ENCODE results near the gene SHISA2. TPM values are rescaled to one million over a fixed set of nuclear protein-coding genes. Genes with fewer than 3 reads are reported as not detected.
A peak's percentile ranks its signal among the peaks of the same experiment; 100 is the strongest.

SHISA2 gene
- total RNA-seq, 1 donor from 2014 or later, result 0.16 TPM

DNA sequence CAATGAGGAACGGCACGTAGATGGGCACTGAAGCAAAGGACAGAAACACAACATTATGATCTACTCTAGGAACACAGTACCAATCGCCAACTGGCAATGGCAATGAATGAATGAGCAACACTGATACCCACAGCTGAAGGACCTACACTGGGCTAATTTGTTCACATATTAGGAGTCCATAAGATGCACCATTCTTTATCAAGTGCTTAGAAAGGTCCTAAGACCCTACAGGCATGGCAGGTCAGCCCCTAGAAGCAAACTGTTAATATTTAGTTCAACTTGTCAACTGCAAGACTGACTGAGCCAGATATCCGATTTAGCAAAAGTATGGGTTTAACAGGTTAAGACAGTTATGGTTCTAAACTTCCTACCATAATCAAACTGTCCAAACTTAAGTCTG, 4.8 kb downstream of the SHISA2 start:
- ATAC-seq, result no peak

DNA sequence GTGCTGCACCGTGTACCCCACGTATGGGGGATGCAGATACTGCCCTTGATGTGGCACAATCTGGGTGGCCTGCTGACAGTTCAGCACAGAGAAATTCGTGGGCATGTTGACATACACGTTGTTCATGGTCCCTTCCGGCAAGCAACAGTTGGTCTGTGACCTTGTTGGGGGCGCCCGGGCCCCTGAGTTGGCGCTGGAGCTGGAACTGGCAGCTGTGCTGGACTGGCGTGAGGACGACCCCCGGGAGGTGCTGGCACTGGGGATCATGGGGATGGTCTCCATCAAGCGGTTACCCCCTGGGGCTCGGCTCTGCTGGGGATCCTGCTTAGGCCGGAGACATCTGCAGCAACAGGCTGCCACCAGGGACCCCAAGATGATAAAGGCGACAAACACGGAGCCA, 5.2 kb downstream of the SHISA2 start:
- no peak for ATAC-seq

DNA sequence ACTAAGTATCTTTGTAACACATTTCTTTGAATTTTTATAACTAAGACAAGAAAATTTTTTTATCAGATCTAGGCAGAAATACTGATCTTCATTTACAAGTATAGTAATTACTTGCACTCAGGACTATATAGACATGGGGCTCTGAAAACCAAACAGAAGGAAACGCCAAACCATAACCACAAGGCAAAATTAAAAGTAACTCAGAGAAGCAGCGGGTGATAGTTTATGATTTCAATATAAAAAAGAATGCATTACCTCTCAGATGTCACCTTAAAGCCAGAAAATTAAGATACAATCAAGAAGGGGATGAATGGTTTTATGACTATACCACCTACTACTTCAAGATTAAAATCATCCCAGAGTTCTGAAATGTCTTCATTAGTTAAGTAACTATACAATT, 6.7 kb downstream of the SHISA2 start:
- no peak for ATAC-seq

DNA sequence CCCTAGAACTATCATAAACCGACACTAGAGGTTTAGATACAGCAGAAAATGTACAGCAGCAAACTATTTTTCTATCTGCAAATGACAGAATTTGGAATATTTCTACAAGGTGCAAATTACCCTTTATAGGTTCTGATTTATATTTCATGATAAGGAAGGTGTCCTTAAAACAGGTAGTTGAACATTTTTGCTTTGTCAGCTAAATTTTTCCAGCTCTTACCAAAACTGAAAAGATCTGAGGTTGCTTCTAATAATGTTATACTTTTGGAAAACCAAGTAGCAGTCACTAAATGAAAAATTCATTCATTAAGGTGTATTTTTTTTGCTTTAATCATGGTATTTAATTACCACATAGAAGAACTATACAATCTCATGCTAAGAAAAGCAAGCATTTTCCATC, 9.0 kb downstream of the SHISA2 start:
- ATAC-seq, result no peak

DNA sequence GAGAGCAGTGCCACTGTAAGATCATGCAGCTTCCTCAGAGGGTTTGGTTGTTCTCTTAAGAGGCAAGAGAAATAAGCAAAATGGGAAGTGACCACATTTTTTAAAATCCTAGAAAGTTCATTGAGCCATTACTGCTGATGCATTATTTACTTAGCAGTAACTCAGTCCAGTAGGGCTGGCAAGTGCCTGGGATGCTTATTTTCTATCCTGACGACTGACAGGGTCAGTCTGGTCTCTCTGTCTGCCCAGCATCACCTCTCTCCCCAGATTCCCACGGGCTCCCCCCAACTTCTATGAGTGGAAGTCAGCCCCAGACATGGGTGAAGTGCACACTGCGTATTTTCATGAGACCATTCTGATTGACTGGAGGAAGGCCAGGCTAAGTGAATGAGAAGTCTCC, 10.4 kb downstream of the SHISA2 start:
- no peak for ATAC-seq

DNA sequence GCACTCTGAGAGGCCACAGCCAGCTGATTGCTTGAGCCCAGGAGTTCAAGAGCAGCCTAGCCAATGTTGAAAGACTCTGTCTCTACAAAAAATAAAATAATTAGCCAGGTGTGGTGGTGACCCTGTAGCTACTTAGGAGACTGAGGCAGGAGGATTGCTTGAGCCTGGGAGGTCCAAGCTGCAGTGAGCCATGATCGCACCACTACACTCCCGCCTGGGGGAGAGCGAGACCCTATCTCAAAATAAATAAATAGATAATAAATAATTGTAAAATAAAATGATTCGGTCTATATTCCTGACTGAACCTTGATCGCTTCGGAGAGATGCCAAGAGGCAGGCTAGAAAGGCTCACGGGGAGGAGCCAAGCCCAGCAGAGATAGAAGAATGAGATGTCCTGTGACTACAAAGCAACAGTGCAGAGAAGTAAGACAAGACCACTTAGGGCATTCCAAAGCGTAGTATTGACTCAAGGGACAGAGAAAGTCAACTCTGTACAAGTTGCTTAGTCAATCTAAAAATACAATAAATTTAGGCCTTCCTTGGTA, 12.8 kb downstream of the SHISA2 start:
- no peak for ATAC-seq

DNA sequence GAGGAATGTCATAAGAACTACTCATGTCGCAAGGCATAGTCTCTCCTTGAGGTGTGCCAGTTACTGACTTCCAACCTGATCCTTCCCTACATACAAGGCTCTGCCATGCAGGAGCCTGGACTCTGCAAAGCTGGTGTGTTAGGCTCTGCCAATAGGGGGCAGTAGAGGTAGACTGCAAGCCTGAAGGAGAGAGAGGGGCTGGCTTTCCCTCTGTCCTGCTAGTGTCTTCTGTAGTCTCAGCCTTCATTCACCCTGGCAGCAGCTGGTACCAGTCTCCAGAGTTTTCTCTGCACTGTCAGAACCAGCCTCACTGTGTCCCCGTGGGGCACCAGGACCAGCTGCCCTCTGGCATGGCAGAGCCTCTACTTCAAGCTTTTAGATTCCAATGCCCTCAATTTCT, 14.5 kb downstream of the SHISA2 start:
- ATAC-seq, result peak; percentile 33

DNA sequence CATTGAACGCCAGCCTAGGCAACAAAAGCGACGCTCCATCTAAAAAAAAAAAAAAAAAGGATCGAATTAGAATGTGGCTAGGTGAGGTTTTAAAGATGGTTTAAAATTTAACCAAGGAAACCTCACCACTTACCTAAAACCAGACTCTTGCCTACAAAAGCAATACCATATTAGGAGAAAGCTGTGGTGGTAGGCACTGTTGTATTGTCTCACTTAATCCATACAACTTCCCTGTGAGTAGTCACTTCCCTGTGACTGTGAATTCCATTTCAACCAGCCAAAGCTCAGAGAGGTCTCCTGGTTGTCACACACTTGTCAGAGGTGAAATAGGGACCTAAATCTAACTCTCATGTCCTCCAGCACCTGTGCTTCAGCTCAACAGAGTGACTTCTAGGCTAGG, 15.4 kb downstream of the SHISA2 start:
- ATAC-seq, result no peak

DNA sequence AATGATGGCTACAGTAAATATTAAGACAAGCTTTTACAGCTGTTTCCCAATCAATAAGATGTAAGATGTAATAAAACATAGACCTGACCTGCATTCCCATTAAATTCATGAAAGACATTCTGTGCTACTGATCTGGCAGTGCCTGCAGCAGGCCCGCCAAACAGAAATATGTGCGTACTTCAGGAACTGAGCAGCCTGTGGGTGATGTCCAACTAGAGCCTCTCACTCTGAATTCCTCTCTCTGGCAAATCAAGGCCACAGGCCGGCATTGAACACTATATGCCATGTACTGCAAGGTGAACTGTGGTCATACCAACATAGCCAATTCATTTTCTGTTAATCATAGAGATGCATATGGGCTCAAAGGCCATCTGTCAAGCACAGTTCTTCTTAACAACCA, 17.8 kb downstream of the SHISA2 start:
- ATAC-seq, result no peak

DNA sequence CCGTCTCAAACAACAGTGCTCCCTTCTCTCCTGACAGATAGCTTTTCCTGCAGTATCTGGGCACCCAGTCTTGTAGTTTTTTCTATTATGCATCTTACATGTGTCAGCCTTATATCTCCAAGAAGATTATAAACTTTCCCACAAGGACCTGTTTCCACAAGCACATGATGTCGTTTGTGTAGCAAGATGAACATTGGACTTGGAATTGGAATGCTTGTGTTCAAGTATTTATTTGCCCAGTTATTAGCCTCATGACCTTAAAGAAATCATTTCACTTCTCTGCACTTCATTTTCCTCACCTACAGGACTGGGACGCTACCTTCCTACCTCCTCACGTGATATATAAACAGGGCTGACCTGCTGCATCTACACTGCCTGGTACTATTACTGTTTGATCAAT, 21.5 kb downstream of the SHISA2 start:
- no peak for ATAC-seq

DNA sequence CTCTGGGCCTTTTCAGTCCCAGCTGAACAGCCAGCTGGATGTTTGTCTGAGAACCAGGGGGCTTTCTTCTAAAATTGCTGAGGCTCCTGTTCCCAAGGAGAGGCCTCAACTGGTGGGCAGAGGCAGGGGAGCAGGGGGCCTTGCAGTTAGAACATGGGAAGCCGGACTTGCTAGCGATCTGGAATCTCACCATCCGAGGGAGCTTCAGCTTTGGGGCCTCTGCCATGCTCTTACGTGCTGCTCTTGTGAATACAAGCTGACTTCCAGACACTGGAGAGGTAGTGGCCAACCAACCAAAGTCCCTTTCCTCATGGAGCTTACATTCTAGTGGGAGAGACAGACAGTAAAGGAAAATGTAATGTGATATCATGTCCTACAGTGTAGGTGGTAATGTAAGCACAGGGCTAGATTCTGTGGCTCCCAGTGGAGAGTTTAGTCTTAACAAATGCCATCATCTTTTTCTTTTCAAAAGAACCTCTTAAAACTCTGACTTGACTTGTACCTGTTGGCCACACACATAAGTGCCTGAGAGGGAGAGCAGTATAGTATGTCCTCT, 22.2 kb downstream of the SHISA2 start:
- no peak for ATAC-seq

DNA sequence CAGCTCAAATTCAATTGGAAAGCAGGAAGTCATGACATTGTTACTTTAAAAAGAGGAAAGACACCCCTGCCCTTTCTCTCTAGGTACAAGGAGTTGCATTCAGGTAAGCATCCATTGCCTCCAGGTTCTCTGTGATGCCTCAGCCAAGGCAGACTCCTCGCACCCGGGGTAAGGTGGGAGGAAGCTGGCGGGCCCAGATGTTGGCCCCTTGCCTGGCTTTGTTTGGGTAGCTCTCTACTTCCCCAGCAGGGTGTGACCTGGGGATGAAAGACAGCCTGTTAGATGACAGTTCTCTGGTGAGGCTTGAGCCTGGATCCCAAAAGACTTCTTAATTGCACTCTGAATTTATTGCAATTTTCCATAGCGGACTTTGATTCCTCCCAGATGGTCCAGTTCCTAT, 25.6 kb downstream of the SHISA2 start:
- ATAC-seq, result no peak

DNA sequence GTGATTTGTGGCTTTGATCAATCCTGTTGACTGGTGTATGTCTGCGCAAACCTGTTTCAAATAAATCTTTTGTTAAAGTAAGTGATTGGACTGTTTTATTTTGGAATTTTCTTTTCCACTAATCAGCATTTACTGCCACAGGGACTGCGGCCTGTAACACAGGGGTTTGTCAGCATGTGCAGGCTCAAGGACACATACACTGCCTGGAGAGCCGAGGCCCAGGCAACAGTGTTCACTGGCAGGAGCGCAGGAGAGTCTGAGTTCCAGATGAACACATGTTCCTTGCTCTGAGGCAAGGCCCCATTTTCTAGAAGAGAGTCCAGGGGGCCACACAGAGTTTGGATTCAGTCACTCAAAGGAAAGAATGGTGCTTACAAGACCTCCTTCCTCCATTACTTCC, 26.0 kb downstream of the SHISA2 start:
- no peak for ATAC-seq

DNA sequence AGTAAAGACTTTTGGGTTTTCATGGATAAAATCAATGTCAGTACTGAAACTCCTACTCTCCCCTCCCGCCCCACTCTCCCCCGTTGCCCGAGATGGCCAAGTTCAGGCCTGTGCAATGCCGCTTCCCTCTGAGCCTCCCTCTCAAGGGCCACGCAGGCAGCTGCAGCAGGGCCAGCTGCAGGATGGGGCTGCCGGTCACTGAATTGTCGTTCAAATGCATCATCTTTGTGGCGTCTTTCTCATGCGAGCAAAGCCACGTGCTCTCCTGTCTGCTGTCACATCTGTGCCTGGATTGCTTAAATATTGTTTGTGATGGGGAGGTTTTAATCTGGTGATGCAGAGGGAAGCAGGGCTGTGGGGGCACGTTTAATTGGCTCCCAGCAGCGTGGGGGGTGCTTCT, 26.6 kb downstream of the SHISA2 start:
- no peak for ATAC-seq

DNA sequence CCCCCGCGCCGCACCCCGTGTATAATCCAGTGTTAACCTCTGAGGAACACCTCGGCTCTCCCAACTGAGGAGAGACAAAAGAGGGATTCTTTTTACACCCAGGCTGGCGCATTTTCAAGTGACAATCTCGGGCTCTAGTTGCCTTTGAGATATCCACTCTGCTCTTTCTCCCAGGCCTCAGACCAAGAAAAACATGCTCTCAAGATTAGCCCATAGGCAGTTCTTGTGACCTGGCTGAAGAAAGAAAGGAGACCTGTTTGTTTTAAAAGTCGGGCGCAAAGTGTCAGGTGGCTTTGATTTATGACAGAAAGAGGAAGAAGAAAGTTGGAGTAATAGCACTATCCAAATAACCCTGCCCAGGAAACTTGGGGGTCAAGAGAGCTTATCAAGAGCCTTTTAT, 27.3 kb downstream of the SHISA2 start:
- ATAC-seq, result no peak

DNA sequence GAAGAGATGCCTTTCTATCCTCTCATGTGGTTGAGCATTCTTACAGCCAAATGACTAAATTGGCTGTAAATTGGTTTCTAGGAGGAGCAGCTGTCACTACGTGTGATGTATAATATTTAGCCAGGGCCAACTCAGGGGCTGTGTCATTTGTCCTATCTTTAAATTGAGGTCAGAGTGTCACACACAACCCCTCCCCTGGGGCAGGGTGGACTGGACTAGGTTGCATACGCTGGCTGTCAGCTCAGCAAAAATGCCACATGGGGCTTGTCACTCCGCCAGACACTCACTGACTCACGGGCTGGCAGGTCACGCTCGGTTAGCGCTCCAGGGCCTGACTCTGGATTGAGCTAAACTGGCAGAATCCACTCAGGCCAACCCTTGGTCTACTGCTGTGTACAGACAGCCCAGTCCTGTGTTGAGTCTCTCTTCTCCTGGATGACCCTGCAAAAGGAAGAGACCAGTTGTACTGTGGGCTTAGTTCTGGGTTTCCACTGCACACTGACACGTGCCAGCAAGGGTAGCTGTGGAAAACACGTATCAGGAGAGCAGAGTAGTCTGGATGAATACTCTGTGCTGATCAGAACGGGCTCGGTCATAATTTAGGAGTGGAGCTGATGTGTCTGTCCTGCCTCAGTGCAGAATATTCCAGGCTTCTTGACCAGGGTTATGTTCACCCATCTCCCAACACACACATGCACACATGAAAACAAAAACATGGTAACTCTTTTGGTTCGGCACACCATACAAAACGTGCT, 29.1 kb downstream of the SHISA2 start:
- peak; percentile 94 for ATAC-seq

DNA sequence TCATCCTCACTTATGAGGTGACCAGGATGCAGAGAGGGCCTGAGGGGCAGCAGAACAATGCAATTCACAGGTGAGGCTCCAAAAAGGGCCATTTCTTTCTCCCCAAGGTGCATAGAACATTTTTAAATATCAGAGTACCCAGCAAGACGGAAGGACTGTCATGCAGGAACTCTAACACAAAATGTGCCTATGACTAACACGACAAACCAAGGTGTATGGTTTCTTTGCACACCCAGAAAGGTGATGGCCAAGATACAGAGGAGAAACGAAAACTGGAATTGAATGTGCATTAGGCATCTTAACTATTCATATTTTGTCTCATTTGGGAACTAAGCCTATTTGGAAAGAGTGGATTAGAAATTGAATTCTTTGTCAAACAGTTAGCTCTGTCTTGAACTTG, 29.9 kb downstream of the SHISA2 start:
- no peak for ATAC-seq

DNA sequence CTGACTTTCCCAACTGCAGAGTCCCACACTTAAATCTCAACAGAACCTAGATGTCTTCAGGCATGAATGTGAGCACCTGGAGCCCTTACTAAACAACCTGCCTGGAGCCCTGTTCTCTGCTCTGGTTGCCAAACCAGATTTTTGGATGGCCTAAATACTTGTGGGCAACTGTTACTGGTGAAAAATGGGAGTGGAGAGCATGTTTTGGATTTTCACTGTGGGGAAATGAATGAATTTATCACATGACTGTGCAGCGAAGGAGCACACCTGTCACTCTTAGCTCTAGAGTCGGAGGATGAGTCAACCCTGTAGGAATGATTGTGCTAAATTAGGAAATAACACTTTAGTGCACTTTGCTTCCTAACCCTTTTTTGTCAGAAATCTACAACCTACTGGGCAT, 30.3 kb downstream of the SHISA2 start:
- peak; percentile 73 for ATAC-seq

DNA sequence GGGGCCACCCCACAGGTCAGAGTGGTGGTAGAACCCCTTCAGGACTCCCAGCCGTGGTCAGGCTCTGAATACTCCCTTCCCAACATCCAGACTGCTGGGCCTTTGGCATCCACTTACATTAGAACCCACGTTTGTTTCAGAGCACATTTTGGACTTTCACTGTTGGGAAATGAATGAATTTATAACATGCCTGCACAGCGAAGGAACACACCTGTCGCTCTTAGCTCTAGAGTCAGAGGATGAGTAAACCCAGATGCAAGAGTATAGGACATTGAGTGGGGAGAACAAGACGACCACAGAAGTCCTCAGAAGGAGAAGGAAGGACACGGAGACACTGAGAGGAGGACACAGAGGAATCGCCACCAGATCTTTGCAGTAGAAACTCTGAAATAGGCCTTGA, 30.9 kb downstream of the SHISA2 start:
- no peak for ATAC-seq

DNA sequence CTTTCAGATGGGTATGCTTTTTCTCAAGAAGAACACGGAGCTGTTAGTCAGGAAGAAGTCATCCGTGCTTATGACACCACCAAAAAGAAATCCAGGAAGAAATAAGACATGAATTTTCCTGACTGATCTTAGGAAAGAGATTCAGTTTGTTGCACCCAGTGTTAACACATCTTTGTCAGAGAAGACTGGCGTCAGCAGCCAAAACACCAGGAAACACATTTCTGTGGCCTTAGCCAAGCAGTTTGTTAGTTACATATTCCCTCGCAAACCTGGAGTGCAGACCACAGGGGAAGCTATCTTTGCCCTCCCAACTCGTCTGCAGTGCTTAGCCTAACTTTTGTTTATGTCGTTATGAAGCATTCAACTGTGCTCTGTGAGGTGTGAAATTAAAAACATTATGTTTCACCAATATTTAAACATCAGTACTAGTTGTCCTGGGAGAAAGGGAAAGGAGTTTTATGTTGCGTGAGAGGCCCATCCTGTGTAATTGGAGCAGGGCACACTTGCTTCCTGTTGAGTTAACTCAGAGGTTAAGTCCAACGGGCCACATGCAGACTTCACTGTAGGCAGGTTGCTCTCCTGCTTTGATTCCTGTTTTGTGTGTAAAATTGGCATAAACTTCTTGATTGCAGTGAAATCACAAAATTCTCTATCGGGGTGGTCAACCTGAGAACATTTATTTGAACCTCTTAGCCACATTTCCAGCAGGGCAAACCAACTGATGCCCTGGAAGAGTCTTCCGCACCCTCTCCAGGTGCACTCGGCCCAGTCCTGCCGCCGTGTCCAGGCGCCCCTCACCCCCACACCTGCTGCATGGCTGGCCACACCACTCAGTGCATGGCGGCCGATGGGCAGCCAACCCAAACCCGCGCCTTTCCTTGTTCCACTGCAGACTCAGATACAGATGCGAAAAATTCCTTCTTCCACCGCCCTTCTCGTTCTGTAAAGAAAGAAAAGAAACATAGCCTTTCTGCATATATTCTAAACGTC, 31.6 kb downstream of the SHISA2 start:
- ATAC-seq, result no peak

DNA sequence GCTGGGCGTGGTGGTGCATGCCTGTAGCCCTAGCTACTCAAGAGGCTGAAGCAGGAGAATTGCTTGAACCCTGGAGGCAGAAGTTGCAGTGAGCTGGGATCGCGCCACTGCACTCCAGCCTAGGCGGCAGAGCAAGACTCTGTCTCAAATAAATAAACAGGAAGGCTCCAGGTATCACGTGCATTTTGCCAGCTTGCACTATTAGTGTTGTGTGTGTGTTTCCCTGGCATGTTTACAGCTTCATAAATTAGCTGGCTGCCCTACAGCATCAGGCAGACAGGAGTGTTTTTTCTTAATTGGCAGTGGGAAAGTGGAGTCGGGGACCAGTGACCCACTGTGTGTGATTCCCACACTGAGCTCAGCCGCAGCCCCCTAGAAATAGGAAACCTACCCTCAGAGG, 32.6 kb downstream of the SHISA2 start:
- ATAC-seq, result no peak

DNA sequence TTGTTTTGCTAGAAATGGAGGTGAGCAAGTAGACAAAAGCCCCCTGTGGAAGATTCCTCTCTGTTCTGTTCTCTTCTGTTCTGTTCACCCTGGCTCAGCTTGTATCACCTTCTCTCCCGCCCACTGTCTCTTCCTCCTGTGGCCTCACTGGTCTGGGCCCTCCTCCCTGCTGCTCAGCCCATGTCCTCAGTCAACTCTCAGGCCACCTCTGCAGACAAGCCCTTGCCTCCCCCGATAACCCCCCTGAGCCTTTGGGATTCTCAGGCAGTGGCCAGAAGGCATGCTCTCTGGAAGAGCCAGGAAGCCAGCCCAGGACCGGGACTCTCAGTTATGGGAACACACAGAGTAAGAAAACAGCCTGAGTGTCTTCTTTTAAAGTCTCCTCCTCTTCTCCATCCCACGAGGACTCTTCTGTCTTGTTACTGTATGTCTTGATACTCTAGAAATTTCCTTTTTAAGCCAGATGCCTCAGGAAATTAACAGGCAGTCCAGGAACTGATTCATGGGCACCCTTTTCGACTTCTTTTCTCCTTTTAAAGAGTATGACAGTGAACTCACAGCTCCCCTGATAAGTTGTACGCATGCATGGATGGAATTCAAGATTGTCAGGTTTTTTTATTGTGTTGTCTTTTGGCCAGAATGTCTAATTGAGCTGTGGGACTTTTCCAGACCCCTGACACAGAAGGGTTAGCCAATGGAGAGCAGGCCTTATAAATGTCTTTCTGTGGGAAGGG, 33.7 kb downstream of the SHISA2 start:
- ATAC-seq, result no peak

Data from esophagus mucosa (tissue), 1 donor.